ENCODE measurements around the gene ARID1B. TPM values are rescaled to one million over a fixed set of nuclear protein-coding genes. Genes with fewer than 3 reads are reported as not detected.

Gene ARID1B
- total RNA-seq, 1 donor from 2014 or later: 43.4 TPM

GRCh38 chr6:156949376-156949775 lies 172.2 kb downstream of the ARID1B start:
- no peak for DNase-seq
- no peaks in the 10 kb centered on the region for H3K27me3 ChIP-seq (ENCODE audit: low read depth)
- TF ChIP-seq CTCF (IDR thresholded peaks at IDR 0.05; ENCODE audit: borderline replicate concordance): no peak
- intact Hi-C loops (cut with micrococcal nuclease): no loop called here
- peaks cover 82% of the 10 kb centered on the region for H3K4me1 ChIP-seq
- peak overlapping the region; percentile 54 for H3K27ac ChIP-seq (replicated peaks)
- H3K4me3 ChIP-seq: no peak overlapping the region
- H3K36me3 ChIP-seq: no peaks in the 10 kb centered on the region
- H3K9me3 ChIP-seq (replicated peaks): no peaks in the 10 kb centered on the region

GRCh38 chr6:156950084-156950483 lies 172.9 kb downstream of the ARID1B start:
- no peak overlapping the region for H3K27ac ChIP-seq (replicated peaks)
- H3K27me3 ChIP-seq (ENCODE audit: low read depth): no peaks in the 10 kb centered on the region
- no peaks in the 10 kb centered on the region for H3K9me3 ChIP-seq (replicated peaks)
- no peak for DNase-seq
- H3K36me3 ChIP-seq: no peaks in the 10 kb centered on the region
- TF ChIP-seq CTCF (IDR thresholded peaks at IDR 0.05; ENCODE audit: borderline replicate concordance): no peak
- intact Hi-C loops (cut with micrococcal nuclease): loop anchor here (10.0 kb wide), 1 partner anchor 165 kb away; no protein-coding TSS in a partner anchor
- H3K4me1 ChIP-seq: peaks cover 89% of the 10 kb centered on the region
- H3K4me3 ChIP-seq: no peak overlapping the region

- intact Hi-C loops (cut with micrococcal nuclease): loop anchor here (10.0 kb wide), 1 partner anchor 166 kb away; no protein-coding TSS in a partner anchor
- no peak for TF ChIP-seq CTCF (IDR thresholded peaks at IDR 0.05; ENCODE audit: borderline replicate concordance)
- Histone ChIP-seq H3K4me1 (peaks cover 93% of the 10 kb centered on the region), H3K4me3 (no peak overlapping the region), H3K9me3 (replicated peaks) (no peaks in the 10 kb centered on the region), H3K36me3 (no peaks in the 10 kb centered on the region), H3K27me3 (ENCODE audit: low read depth) (no peaks in the 10 kb centered on the region), H3K27ac (replicated peaks) (no peak overlapping the region)
- no peak for DNase-seq
These were observed 173.4 kb downstream of the ARID1B start for GRCh38 chr6:156950531-156950930.

DNA sequence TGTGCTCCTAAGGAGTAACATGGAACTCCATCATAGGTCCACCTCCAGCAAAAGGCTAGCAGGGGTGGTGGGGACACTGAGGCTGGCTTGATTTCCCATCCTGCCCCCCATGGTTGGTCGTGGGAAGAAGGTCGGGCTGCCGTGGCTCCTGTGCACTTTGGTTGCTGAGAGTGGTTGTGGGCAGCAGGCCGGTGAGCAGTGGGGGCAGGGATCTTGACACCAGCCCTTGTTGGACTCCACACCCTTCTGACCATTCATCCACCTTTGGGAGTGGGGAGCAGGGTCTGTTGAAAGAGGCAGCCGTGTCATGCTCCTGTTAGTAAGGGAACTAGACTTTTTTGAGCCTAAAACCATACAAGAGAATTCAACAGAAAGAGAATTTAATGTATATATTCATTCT lies 175.2 kb downstream of the ARID1B start:
- no peaks in the 10 kb centered on the region for H3K36me3 ChIP-seq
- no peak for DNase-seq
- peak overlapping the region; percentile 83 for H3K27ac ChIP-seq (replicated peaks)
- H3K4me1 ChIP-seq: peaks cover 96% of the 10 kb centered on the region
- intact Hi-C loops (cut with micrococcal nuclease): loop anchor here (10.0 kb wide), 1 partner anchor 168 kb away; no protein-coding TSS in a partner anchor
- H3K9me3 ChIP-seq (replicated peaks): no peaks in the 10 kb centered on the region
- no peaks in the 10 kb centered on the region for H3K27me3 ChIP-seq (ENCODE audit: low read depth)
- no peak for TF ChIP-seq CTCF (IDR thresholded peaks at IDR 0.05; ENCODE audit: borderline replicate concordance)
- no peak overlapping the region for H3K4me3 ChIP-seq

DNA sequence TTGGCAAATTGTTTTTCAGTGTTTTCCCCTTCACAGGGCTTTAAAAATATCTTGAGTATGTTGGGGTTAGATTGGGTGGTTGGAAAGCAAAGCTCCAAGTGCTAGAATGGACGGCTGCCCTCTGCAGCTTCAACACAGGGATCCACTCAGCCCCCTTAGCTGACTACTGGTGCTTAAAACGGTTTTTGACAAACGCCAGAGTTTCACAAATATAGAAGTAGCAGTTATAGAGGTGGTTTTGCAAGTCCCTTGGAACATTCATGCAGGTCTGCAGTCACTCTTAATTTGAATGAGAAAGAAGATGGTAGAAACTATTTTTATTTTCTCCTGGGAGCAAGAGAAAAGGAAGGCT lies 175.9 kb downstream of the ARID1B start:
- Histone ChIP-seq H3K9me3 (replicated peaks) (no peaks in the 10 kb centered on the region), H3K27me3 (ENCODE audit: low read depth) (no peaks in the 10 kb centered on the region), H3K36me3 (no peaks in the 10 kb centered on the region), H3K4me1 (peaks cover 96% of the 10 kb centered on the region), H3K4me3 (peak overlapping the region; percentile 42), H3K27ac (replicated peaks) (peak overlapping the region; percentile 83)
- TF ChIP-seq CTCF (IDR thresholded peaks at IDR 0.05; ENCODE audit: borderline replicate concordance): no peak
- DNase-seq: no peak
- intact Hi-C loops (cut with micrococcal nuclease): loop anchor here (10.0 kb wide), 1 partner anchor 168 kb away; no protein-coding TSS in a partner anchor
